ENCODE results near the gene NCOA1.

NCOA1 gene

DNA sequence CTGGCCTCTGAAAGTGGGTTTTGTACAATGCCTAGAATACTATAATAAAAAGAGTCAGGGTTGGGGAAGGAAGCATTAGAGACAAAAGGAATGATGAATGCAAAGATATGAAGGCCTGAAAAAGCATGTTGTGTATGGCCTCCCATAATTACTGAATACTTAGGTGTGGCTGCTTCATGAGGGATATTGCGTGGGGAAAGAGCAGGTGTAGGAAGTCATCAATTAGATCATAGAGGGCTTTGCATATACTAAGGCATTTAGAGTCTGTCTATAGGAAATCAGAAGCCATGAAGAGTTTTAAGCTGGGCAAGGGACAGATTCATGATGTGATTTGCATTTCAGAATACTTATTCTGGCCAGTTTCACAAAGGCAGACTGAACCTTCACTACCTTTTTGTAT lies 48.2 kb downstream of the NCOA1 start:
- Histone ChIP-seq H3K4me3 (replicated peaks; ENCODE audit: insufficient read depth, low read length) (no peak overlapping the region), H3K27ac (replicated peaks) (no peak overlapping the region), H3K27me3 (ENCODE audit: insufficient read depth, poor library complexity, severe bottlenecking) (no peaks in the 10 kb centered on the region)
- DNase-seq (ENCODE audit: low read depth in 1 of 2, low spot score in 1 of 2), result no peak
- TF ChIP-seq SPI1 (IDR thresholded peaks at IDR 0.05; ENCODE audit: borderline replicate concordance, low read depth), result no peak
- no peak for TF ChIP-seq POLR2AphosphoS5 (IDR thresholded peaks at IDR 0.05; ENCODE audit: low read depth)
- TF ChIP-seq REST (IDR thresholded peaks at IDR 0.05; ENCODE audit: insufficient replicate concordance, low read depth), result no peak
- TF ChIP-seq GABPA (IDR thresholded peaks at IDR 0.05; ENCODE audit: low read depth), result no peak
- TF ChIP-seq CTCF (IDR thresholded peaks at IDR 0.05; ENCODE audit: insufficient read depth, low read length), result no peak

- TF ChIP-seq POLR2AphosphoS5 (IDR thresholded peaks at IDR 0.05; ENCODE audit: low read depth), result no peak
- no peak for TF ChIP-seq CTCF (IDR thresholded peaks at IDR 0.05; ENCODE audit: insufficient read depth, low read length)
- TF ChIP-seq REST (IDR thresholded peaks at IDR 0.05; ENCODE audit: insufficient replicate concordance, low read depth), result no peak
- no peaks in the 10 kb centered on the region for H3K27me3 ChIP-seq (ENCODE audit: insufficient read depth, poor library complexity, severe bottlenecking)
- DNase-seq (ENCODE audit: low read depth in 1 of 2, low spot score in 1 of 2), result no peak
- no peak overlapping the region for H3K4me3 ChIP-seq (replicated peaks; ENCODE audit: insufficient read depth, low read length)
- no peak overlapping the region for H3K27ac ChIP-seq (replicated peaks)
Measured at GRCh38 chr2:24540011-24540477, 49.0 kb downstream of the NCOA1 start.

- no peak overlapping the region for H3K4me3 ChIP-seq (replicated peaks; ENCODE audit: insufficient read depth, low read length)
- H3K27ac ChIP-seq (replicated peaks), result no peak overlapping the region
- no peak for DNase-seq (ENCODE audit: low read depth in 1 of 2, low spot score in 1 of 2)
- H3K27me3 ChIP-seq (ENCODE audit: insufficient read depth, poor library complexity, severe bottlenecking), result no peaks in the 10 kb centered on the region
- no peak for TF ChIP-seq SPI1 (IDR thresholded peaks at IDR 0.05; ENCODE audit: borderline replicate concordance, low read depth)
- no peak for TF ChIP-seq CTCF (IDR thresholded peaks at IDR 0.05; ENCODE audit: insufficient read depth, low read length)
- no peak for TF ChIP-seq REST (IDR thresholded peaks at IDR 0.05; ENCODE audit: insufficient replicate concordance, low read depth)
- TF ChIP-seq GABPA (IDR thresholded peaks at IDR 0.05; ENCODE audit: low read depth), result no peak
- no peak for TF ChIP-seq POLR2AphosphoS5 (IDR thresholded peaks at IDR 0.05; ENCODE audit: low read depth)
Measured at GRCh38 chr2:24541621-24542020, 50.6 kb downstream of the NCOA1 start.

All from HL-60 (cell line).